22Rv1 (cell line): ENCODE results near the gene DENND4A.
"Not testable (repeated sequence)": the region's sequence is repeated elsewhere in the genome, so short reads cannot be mapped to it uniquely, and the experiment has no call there.

ENCODE experiments used
- H3K27ac ChIP-seq: fragments of 450-650 bp; 2 replicates; pipeline ENCODE4 v1.5.1; 2017
- CTCF ChIP-seq: fragments of 450-650 bp; IDR thresholded peaks from 2 replicates; pipeline ENCODE4 v1.5.1; 2017; ENCODE audit warnings: mild to moderate bottlenecking
- ZFX ChIP-seq: fragments of 450-650 bp; IDR thresholded peaks from 2 replicates; pipeline ENCODE4 v1.6.1; 2017; ENCODE audit warnings: antibody characterized with exemption, borderline replicate concordance

Gene DENND4A

GRCh38 chr15:65782096-65782495, 10.0 kb downstream of the DENND4A start:
- TF ChIP-seq ZFX (no peak), CTCF (no peak)
- no peak overlapping the region for H3K27ac ChIP-seq

GRCh38 chr15:65778701-65779100, 13.4 kb downstream of the DENND4A start:
- not testable (repeated sequence) for H3K27ac ChIP-seq

- no peak for TF ChIP-seq ZFX
- no peak for TF ChIP-seq CTCF
- H3K27ac ChIP-seq = no peak overlapping the region
These were observed 13.8 kb downstream of the DENND4A start for GRCh38 chr15:65778269-65778668.

GRCh38 chr15:65777843-65778242, 14.2 kb downstream of the DENND4A start:
- H3K27ac ChIP-seq = no peak overlapping the region
- TF ChIP-seq ZFX = no peak
- no peak for TF ChIP-seq CTCF

GRCh38 chr15:65777053-65777452, 15.0 kb downstream of the DENND4A start:
- H3K27ac ChIP-seq = no peak overlapping the region
- no peak for TF ChIP-seq CTCF
- TF ChIP-seq ZFX = no peak

- H3K27ac ChIP-seq = no peak overlapping the region
- no peak for TF ChIP-seq ZFX
- no peak for TF ChIP-seq CTCF
These were observed 18.5 kb downstream of the DENND4A start for GRCh38 chr15:65773386-65774111.

- TF ChIP-seq ZFX = no peak
- TF ChIP-seq CTCF = no peak
- no peak overlapping the region for H3K27ac ChIP-seq
These were observed 19.2 kb downstream of the DENND4A start for GRCh38 chr15:65772930-65773329.

- TF ChIP-seq CTCF = no peak
- H3K27ac ChIP-seq = no peak overlapping the region
These were observed 20.2 kb downstream of the DENND4A start for GRCh38 chr15:65771870-65772269.
